Embryonic facial prominence (tissue), 1 donor: ENCODE results near the gene IKZF5.

Experiments
- DNase-seq: peaks from one replicate; pipeline ENCODE4 v3.0.0-alpha.2; 2016; ENCODE audit errors: extremely low spot score

The IKZF5 gene, protein sequence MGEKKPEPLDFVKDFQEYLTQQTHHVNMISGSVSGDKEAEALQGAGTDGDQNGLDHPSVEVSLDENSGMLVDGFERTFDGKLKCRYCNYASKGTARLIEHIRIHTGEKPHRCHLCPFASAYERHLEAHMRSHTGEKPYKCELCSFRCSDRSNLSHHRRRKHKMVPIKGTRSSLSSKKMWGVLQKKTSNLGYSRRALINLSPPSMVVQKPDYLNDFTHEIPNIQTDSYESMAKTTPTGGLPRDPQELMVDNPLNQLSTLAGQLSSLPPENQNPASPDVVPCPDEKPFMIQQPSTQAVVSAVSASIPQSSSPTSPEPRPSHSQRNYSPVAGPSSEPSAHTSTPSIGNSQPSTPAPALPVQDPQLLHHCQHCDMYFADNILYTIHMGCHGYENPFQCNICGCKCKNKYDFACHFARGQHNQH

GRCh38 chr10:123008355-123009104, at the start of gene IKZF5, which contains the start of gene ACADSB:
Gene IKZF5 (minus strand): TSS chr10:123008795. CDS start chr10:122998625, 10,170 bp downstream.
Gene ACADSB (plus strand): TSS chr10:123009006. CDS start chr10:123009030, 24 bp downstream.
- peak; percentile 94 for DNase-seq

DNA sequence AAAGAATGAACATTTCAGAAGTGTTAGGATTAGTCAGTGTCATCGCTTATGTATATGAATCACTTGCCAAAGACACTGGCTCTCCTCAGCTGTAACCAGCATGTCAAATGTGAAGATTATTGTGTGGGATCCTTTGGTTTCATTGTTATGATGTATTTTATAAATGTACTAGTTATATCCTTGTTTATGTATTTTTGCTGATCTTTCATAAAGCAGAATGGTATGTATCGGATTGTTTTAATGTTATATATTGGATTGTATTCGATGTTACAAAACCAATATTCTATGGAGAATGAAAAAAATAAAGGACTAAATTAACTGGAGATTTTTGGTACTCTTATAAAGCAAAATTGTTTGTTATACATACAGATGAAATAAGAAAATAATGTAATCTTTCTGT, 49.4 kb upstream of the IKZF5 start:
- no peak for DNase-seq

- no peak for DNase-seq
Observed at GRCh38 chr10:123045961-123046731, 37.6 kb upstream of the IKZF5 start.

DNA sequence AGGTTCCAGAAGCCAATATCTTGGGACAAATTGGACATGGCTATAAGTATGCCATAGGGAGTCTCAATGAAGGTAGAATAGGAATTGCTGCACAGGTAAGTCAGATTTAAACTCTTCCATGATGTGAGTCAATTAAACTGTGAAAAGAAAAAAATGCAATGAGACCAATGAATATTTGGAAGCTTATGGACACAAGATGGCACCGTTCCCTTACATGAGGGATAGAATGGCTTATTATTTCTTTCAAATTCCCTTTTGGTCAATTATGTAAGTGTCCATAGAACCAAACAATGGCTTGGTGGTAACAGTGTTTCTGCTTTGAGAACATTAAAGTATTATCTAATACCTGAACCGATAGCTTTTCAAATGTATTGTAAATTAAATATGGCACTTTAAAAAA, 35.8 kb upstream of the IKZF5 start:
- DNase-seq: no peak

GRCh38 chr10:123043409-123043925, 34.9 kb upstream of the IKZF5 start:
- peak; percentile 36 for DNase-seq

GRCh38 chr10:123042708-123043408, 34.3 kb upstream of the IKZF5 start:
- DNase-seq: no peak

- no peak for DNase-seq
Observed at GRCh38 chr10:123039632-123039930, 31.0 kb upstream of the IKZF5 start.

DNA sequence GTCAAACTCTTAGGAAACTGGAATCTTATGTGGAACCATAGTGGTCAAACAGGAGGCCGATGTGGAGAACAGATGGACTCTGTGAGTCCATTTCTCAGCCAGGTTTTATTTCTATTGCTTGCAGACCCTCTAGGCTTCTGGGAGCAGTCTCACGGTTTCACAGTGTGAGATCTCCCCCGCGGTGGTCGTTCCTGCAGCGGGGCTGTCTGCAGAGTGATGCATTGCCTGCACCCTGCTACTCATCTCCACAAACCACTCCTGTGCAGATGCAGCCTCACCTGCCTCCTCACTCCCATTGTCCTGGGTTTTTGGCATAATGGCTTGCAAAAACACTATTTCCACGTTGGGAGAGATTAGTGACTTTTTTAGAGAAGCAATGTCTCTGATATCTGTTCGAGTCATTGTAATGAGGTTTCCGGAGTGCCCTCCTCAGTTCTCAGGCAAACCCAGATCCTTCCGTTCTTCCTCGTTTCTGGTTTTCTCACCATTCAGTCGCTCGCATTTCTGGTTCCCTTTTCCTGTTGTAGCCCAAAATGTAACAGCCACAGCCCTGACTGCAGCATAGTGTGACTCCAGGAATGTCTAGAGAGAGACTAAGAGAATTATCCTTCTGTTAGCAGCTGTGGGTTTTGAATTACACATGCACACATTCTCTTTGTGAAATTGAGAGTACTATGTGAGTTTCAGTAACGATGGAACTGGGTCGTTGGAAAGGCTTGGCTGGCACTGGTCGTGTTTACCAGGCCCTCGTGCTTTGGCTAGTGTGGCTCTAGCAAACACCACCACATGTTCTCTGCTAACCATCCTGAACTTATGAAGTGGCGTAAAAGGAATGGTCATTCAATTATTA, 30.4 kb upstream of the IKZF5 start:
- DNase-seq: no peak

DNA sequence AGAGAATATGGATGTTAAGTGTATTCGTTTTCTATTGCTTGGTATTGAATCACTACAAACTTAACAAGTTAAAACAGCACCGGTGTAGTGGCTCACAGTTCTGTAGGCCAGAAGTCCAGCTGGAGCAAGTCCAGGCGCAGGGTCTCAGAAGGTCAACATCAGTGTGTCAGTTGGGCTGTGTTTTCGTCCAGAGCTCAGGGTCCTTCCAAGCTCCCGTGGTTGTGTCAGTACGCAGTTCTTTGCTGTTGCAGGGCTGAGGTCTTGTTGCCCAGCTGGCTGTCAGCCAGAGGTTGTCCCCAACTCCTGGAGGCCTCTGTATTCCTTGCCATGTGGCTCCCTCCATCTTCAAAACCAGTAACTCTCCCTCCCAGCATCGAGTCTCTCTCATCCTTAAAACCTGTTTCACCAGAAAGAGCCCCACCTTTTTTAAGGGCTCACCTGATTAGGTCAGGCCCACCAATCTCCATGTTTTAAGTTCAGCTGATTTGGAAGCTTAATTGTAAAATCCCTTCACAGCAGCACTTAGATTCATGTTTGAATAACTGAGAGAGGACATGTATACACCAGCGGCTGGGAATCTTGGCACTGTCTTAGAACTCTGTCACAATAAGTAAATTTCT, 27.0 kb upstream of the IKZF5 start:
- no peak for DNase-seq

GRCh38 chr10:123034332-123034731, 25.7 kb upstream of the IKZF5 start:
- no peak for DNase-seq

GRCh38 chr10:123031124-123031523, 22.5 kb upstream of the IKZF5 start:
- DNase-seq: no peak

DNA sequence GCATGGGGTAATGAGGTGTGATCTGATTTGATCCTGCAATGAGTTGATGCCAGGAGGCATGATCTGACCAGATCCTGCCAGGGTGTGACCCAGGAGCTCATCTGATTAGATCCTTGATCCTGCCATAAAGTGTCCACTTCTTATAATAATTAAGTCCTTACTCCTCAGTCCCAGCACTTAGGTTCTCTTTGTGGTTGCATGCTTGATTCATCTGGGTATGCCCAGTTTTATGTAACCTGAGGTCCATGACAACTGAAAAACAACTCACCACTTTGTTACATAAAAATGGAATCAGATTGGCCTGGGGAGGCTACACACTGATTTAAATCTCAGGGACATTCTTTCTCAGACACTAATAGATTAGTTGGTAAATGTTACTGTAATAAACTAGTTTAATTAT, 19.3 kb upstream of the IKZF5 start:
- DNase-seq: no peak

DNA sequence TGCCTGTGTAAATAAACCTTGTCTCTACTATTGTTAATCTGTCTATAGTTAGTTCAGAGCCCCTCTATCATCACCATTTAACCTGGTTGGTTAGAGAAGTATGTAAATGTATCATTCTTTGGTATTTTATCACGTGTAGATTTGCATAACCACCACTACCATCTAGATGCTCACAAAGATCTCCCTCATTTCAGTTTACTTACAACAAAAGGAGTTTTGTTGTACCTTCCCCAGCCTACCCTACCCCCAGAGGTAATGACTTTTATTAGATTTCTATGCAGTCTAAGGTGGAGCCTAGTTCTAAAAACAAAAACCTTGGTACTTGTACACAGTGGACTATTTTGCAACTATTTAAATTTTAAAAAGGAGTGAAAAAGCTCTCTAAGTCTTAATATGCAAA, 17.7 kb upstream of the IKZF5 start:
- no peak for DNase-seq

DNA sequence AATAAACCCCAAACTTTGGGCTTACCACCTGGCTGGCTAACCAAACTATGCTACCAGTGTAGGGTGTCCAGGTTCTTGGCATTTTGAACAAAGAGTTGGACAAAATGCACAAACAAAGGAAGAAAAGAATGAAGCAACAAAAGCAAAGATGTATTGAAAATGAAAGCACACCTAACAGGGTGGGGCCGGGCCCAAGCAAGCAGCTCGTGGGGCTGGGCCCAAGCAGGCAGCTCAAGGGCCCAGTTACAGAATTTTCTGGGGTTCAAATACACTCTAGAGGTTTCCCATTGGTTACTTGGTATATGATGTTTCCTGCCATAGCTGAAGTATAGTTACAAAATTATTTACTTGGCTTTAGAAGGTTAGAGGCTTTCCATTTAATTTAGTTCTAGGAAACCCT, 15.9 kb upstream of the IKZF5 start:
- no peak for DNase-seq

DNA sequence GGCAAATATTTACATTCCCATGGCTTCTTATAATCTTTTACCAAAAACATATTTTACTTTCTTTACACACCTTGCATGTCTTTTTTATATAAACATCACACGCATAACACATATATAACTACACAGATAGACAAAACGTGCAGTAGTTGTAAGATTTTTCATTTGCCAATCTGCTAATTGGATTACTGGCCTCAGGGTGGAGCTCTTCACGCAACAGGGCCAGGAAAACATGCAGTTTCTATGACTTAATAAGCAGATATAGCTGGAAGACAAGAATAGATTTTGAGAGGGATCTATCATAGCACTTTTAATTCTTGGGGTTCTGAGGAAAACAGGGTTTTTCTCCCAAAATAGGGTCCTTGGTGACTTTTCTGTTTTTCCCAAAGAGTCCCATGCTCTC, 12.9 kb upstream of the IKZF5 start:
- no peak for DNase-seq

DNA sequence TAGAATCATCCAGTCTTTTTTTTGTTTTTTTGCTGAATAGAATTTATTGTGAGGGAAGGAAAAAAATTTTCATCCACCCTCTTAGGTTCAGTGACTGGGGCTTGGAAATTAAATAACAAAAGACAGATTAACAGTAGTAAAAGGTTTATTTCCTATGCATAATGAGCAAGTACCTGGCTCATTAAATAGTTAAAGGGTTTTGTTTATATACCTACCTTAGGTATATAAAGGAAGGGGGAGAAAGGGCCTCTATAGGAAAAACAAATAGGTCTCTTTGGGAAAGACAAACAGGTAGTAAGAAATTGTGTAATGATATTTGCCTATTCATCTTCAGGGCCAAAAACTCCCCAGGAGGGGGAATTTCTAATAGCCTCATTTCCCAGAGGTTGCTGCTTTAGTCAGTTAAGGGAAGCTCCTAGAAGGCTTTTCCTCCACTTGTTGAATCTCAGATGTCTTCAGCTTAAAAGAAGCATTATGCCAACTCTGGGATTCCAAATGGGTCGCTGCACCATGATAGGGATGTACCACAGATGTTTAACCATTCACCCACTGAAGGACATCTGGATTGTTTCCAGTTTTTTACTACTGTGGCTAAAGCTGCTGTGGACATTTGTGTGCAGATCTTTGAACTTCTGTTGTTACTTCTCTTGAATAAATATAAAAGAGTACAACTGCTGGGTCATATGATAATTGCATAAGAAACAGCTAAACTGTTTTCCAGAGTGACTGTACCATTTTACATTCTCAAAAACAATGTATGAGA, 11.5 kb upstream of the IKZF5 start:
- DNase-seq: no peak

DNA sequence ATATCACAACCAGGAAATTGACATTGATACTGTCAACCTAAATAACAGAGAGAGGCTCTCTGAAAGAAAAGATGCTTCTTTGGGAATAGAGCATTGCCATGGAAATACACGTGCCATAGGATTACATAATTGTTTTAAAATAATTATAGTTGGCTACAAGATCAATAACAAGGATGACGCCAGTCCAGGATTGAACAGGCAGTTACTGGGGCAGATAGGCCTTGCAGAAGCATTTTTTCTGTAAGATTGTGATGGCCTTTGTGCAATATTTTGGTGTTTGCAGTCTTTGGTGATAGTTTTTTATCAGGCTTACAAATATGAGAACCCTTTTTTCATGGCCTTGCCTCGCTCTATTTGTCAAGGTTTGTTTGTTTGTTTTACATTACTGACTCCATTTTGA, 10.7 kb upstream of the IKZF5 start:
- DNase-seq: no peak

- no peak for DNase-seq
Observed at GRCh38 chr10:123018531-123018930, 9.9 kb upstream of the IKZF5 start.

- DNase-seq: no peak
Observed at GRCh38 chr10:123017421-123018165, 9.0 kb upstream of the IKZF5 start.
